IPS-20b (cell line): Measurements from ENCODE around the gene CCR9.

Source experiments
- H3K27ac ChIP-seq: one replicate; pipeline ENCODE4 v1.5.1; 2013; ENCODE audit warnings: low read length
- H3K27me3 ChIP-seq: 2 replicates; pipeline ENCODE4 v1.6.1; 2013; ENCODE audit warnings: mild to moderate bottlenecking, low read length, inconsistent platforms; ENCODE audit not compliant: insufficient read depth
- H3K36me3 ChIP-seq: 2 replicates; pipeline ENCODE4 v1.6.1; 2013; ENCODE audit warnings: low read depth, mild to moderate bottlenecking, inconsistent platforms, low read length, moderate library complexity; ENCODE audit not compliant: insufficient read depth
- H3K4me1 ChIP-seq: 2 replicates; pipeline ENCODE4 v1.6.1; 2013; ENCODE audit warnings: mild to moderate bottlenecking, control low read depth, inconsistent platforms, low read length, moderate library complexity; ENCODE audit not compliant: insufficient read depth
- H3K4me3 ChIP-seq: 2 replicates; pipeline ENCODE4 v1.5.1; 2013; ENCODE audit warnings: mild to moderate bottlenecking, low read length, inconsistent platforms
- H3K9ac ChIP-seq: 2 replicates; pipeline ENCODE4 v1.6.1; 2013; ENCODE audit warnings: low read depth, mild to moderate bottlenecking, inconsistent platforms, low read length, moderate library complexity
- H3K9me3 ChIP-seq: 2 replicates; pipeline ENCODE4 v1.6.1; 2013; ENCODE audit warnings: mild to moderate bottlenecking, low read depth, low read length, inconsistent platforms; ENCODE audit not compliant: insufficient read depth

The CCR9 gene

GRCh38 chr3:45929042-45929679 lies 42.8 kb downstream of the CCR9 start:
- H3K4me1 ChIP-seq = no peaks in the 10 kb centered on the region
- H3K27me3 ChIP-seq = no peaks in the 10 kb centered on the region
- H3K9me3 ChIP-seq = no peaks in the 10 kb centered on the region
- H3K4me3 ChIP-seq = no peak overlapping the region
- H3K36me3 ChIP-seq = peaks cover 75% of the 10 kb centered on the region
- H3K9ac ChIP-seq = no peak overlapping the region
- H3K27ac ChIP-seq = no peak overlapping the region

GRCh38 chr3:45931496-45931895 lies 45.2 kb downstream of the CCR9 start:
- Histone ChIP-seq H3K36me3 (peaks cover 93% of the 10 kb centered on the region), H3K4me1 (no peaks in the 10 kb centered on the region), H3K27ac (no peak overlapping the region), H3K27me3 (no peaks in the 10 kb centered on the region), H3K9ac (no peak overlapping the region), H3K9me3 (no peaks in the 10 kb centered on the region), H3K4me3 (no peak overlapping the region)

- Histone ChIP-seq H3K4me1 (no peaks in the 10 kb centered on the region), H3K27me3 (no peaks in the 10 kb centered on the region), H3K36me3 (peaks cover 97% of the 10 kb centered on the region), H3K4me3 (no peak overlapping the region), H3K27ac (no peak overlapping the region), H3K9ac (no peak overlapping the region), H3K9me3 (no peaks in the 10 kb centered on the region)
These were observed 45.8 kb downstream of the CCR9 start for GRCh38 chr3:45932112-45932511.

GRCh38 chr3:45933591-45933990 lies 47.2 kb downstream of the CCR9 start:
- Histone ChIP-seq H3K9ac (no peak overlapping the region), H3K27me3 (no peaks in the 10 kb centered on the region), H3K4me1 (no peaks in the 10 kb centered on the region), H3K9me3 (no peaks in the 10 kb centered on the region), H3K36me3 (peaks cover 88% of the 10 kb centered on the region), H3K27ac (no peak overlapping the region), H3K4me3 (no peak overlapping the region)

GRCh38 chr3:45936261-45936660 lies 49.9 kb downstream of the CCR9 start:
- no peak overlapping the region for H3K4me3 ChIP-seq
- no peak overlapping the region for H3K9ac ChIP-seq
- H3K4me1 ChIP-seq = peaks cover 7% of the 10 kb centered on the region; the same call in 1 of the 2 replicates
- H3K36me3 ChIP-seq = peaks cover 62% of the 10 kb centered on the region
- H3K27ac ChIP-seq = no peak overlapping the region
- H3K27me3 ChIP-seq = no peaks in the 10 kb centered on the region
- no peaks in the 10 kb centered on the region for H3K9me3 ChIP-seq

- Histone ChIP-seq H3K9me3 (no peaks in the 10 kb centered on the region), H3K27ac (no peak overlapping the region), H3K36me3 (peaks cover 51% of the 10 kb centered on the region), H3K27me3 (no peaks in the 10 kb centered on the region), H3K4me1 (peaks cover 7% of the 10 kb centered on the region; the same call in 1 of the 2 replicates), H3K4me3 (no peak overlapping the region), H3K9ac (no peak overlapping the region)
These were observed 51.1 kb downstream of the CCR9 start for GRCh38 chr3:45937206-45938042.

- H3K36me3 ChIP-seq = peaks cover 45% of the 10 kb centered on the region
- H3K27me3 ChIP-seq = no peaks in the 10 kb centered on the region
- H3K9me3 ChIP-seq = no peaks in the 10 kb centered on the region
- H3K4me3 ChIP-seq = no peak overlapping the region
- H3K4me1 ChIP-seq = peaks cover 7% of the 10 kb centered on the region; the same call in 1 of the 2 replicates
- H3K27ac ChIP-seq = no peak overlapping the region
- H3K9ac ChIP-seq = no peak overlapping the region
These were observed 51.7 kb downstream of the CCR9 start for GRCh38 chr3:45938043-45938435.

- H3K27ac ChIP-seq = no peak overlapping the region
- no peaks in the 10 kb centered on the region for H3K27me3 ChIP-seq
- H3K9me3 ChIP-seq = no peaks in the 10 kb centered on the region
- peaks cover 37% of the 10 kb centered on the region for H3K36me3 ChIP-seq
- H3K9ac ChIP-seq = no peak overlapping the region
- no peak overlapping the region for H3K4me3 ChIP-seq
- peaks cover 7% of the 10 kb centered on the region; the same call in 1 of the 2 replicates for H3K4me1 ChIP-seq
These were observed 52.5 kb downstream of the CCR9 start for GRCh38 chr3:45938864-45939263.

- H3K4me3 ChIP-seq = no peak overlapping the region
- H3K9ac ChIP-seq = no peak overlapping the region
- peaks cover 7% of the 10 kb centered on the region; the same call in 1 of the 2 replicates for H3K4me1 ChIP-seq
- H3K27me3 ChIP-seq = no peaks in the 10 kb centered on the region
- peaks cover 32% of the 10 kb centered on the region for H3K36me3 ChIP-seq
- no peak overlapping the region for H3K27ac ChIP-seq
- H3K9me3 ChIP-seq = no peaks in the 10 kb centered on the region
These were observed 53.0 kb downstream of the CCR9 start for GRCh38 chr3:45939341-45939771.

- Histone ChIP-seq H3K9me3 (no peaks in the 10 kb centered on the region), H3K4me3 (no peak overlapping the region), H3K4me1 (peaks cover 7% of the 10 kb centered on the region; the same call in 1 of the 2 replicates), H3K9ac (no peak overlapping the region), H3K36me3 (peaks cover 24% of the 10 kb centered on the region), H3K27ac (no peak overlapping the region), H3K27me3 (no peaks in the 10 kb centered on the region)
These were observed 53.8 kb downstream of the CCR9 start for GRCh38 chr3:45940004-45940780.

- Histone ChIP-seq H3K9me3 (no peaks in the 10 kb centered on the region), H3K27ac (no peak overlapping the region), H3K27me3 (no peaks in the 10 kb centered on the region), H3K4me1 (peaks cover 7% of the 10 kb centered on the region; the same call in 1 of the 2 replicates), H3K9ac (no peak overlapping the region), H3K36me3 (peaks cover 20% of the 10 kb centered on the region), H3K4me3 (no peak overlapping the region)
These were observed 54.5 kb downstream of the CCR9 start for GRCh38 chr3:45940781-45941365.
